ENCODE data around the gene TADA2B. TPM values are rescaled to one million over a fixed set of nuclear protein-coding genes. Genes with fewer than 3 reads are reported as not detected.

TADA2B gene, protein sequence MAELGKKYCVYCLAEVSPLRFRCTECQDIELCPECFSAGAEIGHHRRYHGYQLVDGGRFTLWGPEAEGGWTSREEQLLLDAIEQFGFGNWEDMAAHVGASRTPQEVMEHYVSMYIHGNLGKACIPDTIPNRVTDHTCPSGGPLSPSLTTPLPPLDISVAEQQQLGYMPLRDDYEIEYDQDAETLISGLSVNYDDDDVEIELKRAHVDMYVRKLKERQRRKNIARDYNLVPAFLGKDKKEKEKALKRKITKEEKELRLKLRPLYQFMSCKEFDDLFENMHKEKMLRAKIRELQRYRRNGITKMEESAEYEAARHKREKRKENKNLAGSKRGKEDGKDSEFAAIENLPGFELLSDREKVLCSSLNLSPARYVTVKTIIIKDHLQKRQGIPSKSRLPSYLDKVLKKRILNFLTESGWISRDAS
- 10 to 100 TPM; 11.7 to 30.0 (median 13.1) TPM for total RNA-seq

DNA sequence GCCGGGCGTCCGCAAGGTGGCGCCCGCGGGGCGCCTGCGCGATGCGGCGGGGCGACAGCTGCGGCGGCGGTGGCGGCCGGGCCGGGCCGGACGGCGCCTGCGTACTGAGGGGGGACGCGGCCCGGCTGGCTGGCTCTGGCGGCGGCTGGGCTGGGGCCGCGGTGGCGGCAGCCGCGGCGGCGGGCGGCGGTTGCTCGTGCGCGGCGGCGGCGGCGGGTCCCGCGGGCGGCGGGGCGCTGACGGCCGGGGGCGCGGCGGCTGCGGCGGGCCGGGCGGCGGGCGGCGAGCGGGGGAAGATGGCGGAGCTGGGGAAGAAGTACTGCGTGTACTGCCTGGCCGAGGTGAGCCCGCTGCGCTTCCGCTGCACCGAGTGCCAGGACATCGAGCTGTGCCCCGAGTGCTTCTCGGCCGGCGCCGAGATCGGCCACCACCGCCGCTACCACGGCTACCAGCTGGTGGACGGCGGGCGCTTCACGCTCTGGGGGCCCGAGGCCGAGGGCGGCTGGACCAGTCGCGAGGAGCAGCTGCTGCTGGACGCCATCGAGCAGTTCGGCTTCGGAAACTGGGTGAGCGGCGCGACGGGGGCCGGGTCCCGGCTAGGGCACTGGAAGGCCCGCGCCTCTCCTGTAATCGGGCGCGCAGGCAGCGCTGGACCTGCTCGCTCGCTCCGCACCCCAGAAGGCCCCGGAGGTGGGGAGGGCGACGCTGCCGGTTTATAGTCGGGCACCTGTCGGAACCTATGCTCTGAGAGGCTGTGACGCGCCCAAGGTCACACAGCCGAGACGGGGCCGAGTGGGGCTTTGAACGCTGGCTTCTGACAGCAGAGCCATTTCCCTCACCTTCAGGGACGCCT, at the start of gene TADA2B:
Gene TADA2B, plus strand, starts transcription at position 89 of the 853 bp plus-strand sequence. Its CDS starts 208 bp downstream, at position 297.
- TF ChIP-seq, protein P1, sequence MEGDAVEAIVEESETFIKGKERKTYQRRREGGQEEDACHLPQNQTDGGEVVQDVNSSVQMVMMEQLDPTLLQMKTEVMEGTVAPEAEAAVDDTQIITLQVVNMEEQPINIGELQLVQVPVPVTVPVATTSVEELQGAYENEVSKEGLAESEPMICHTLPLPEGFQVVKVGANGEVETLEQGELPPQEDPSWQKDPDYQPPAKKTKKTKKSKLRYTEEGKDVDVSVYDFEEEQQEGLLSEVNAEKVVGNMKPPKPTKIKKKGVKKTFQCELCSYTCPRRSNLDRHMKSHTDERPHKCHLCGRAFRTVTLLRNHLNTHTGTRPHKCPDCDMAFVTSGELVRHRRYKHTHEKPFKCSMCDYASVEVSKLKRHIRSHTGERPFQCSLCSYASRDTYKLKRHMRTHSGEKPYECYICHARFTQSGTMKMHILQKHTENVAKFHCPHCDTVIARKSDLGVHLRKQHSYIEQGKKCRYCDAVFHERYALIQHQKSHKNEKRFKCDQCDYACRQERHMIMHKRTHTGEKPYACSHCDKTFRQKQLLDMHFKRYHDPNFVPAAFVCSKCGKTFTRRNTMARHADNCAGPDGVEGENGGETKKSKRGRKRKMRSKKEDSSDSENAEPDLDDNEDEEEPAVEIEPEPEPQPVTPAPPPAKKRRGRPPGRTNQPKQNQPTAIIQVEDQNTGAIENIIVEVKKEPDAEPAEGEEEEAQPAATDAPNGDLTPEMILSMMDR (IDR thresholded peaks at IDR 0.05; ENCODE audit: low read depth) = no peak

DNA sequence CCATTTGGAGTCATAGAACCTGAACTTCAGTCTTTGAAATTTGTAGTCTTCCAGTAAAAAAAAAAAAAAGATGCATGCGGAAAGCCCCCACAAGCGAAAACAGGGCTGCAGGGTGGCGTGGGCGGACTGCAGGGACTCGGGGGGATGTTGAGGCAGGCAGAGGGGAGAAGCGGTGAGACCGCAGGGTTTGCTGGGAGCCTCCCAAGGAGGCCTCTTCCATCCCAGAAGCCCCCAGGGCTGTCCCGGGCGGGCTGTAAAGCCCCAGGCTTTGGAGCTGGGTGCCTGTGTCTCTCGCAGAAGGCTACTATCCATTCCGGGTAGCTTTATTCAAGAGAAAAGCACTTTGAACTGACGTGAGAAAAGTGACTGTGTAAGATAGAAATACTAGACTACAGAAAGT, 46.7 kb upstream of the TADA2B start:
- TF ChIP-seq, protein P1 (IDR thresholded peaks at IDR 0.05; ENCODE audit: low read depth) = no peak

DNA sequence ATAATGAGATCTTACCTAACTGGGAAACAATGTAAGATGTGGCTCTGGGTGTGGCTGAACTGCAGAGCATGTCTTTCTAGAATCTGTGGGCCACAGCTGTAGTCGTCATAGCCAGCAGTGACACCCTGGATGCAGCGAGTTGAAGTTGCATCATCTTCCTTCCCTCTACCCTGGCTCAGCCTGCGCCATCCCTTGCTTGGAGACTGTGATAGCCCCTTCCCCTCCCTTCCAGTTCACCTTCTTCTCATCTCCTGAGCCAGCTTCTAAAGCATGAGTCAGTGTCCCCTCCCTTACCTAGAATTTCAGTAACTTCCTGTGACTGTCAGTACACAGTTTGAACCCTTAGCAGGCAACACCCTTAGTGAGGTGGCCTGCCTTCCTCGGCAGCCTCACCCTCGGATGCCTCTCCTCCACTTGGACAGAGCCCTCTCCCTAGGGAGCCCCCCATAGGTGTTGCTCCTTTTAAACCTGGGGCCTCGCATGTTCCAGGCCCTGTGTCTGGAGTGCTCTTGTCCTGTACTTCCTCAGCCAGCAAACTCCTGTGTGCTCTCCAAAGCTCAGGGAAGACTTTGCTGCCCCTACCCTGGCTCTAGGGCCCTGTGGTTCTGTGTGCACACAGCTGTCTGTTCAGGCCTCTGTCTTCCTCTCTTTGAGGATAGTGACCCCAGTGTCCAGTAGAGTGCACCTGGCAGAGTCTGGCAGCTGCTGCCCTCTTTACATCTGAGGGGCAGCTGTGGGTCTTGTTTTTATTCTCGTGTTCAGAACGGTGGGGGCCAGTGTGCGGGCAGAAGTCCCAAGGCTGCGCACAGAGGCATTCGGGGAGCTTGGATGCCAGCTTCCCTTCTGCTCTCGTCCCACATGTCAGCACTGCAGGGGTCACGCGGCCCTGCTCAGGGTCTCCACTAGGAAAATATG, 43.7 kb upstream of the TADA2B start:
- TF ChIP-seq, protein P1 (IDR thresholded peaks at IDR 0.05; ENCODE audit: low read depth) = no peak

DNA sequence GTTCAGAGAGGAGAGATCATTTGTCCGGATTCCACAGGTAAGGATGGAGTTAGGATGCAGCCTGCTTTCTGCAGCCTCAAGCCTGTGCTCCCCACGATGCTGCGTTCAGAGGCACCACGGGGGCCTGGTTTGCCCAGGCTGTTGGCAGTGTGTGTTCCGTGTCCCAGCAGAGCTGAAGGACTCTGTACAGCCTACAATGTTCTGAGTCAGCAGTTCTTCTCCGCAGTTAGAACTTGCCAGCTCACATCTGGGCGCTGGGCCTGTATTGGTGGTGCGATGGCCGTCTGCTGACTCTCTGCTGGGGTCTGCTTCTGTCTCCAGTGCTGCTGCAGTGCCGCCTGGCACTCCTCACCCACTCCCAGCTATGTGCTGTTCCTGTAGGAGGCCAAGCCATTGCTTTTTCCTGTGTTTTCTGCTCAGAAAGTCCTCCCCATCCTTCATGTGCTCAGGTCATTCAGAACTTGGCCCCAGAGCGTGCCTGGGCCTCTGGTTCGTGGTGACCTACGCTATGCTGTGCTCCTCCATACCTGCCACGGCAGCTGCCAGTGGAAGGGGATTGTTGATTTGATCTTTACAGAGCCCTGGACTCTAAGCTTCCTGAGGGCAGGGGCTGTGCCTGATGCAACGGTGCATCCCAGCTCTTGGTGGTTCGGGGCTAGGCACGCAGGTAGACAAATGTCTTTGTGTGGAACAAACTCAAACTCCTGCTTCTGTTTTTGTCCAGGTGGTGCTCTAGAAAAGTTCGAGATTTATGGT, 42.6 kb upstream of the TADA2B start:
- TF ChIP-seq, protein P1 (IDR thresholded peaks at IDR 0.05; ENCODE audit: low read depth) = no peak

DNA sequence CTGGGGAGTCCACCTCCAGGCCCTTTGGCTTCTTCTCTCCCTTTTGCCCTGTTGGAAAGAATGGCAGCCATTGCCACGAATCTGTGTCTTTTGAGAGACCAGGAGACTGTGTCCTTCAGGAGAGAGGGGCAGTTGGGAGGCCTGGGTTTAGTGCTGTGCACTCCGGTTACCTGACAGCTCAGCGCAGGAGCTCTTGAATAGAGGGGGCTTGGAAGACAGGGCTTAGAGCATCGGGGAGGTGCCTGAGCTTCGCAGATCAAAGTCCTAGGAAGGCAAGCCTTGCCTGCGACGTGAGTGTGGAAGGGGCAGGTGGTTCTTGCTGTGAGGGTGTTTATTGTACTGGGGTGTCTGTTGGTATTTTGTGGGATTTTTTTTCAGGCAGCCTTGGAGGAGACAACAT, 41.9 kb upstream of the TADA2B start:
- TF ChIP-seq, protein P1 (IDR thresholded peaks at IDR 0.05; ENCODE audit: low read depth) = no peak

DNA sequence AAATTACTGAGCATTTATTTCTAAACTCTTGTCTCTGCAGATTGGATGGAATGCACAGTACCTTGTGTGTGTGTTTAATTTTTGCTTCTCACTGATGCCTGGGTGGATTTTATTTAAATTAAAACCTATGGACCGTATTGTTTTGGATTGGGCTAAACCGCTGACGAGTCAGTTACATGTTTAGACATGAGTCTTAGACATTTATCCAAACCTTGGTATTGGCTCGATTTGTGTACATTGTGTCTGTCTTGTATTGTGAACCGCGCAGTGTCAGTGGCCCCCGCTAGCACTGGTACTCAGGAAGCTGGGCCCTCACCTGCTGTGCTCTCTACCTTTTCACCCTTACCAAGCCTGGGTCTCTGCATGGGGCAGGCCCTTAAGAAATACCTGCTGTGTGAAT, 40.8 kb upstream of the TADA2B start:
- TF ChIP-seq, protein P1 (IDR thresholded peaks at IDR 0.05; ENCODE audit: low read depth) = no peak
